Measurements from ENCODE around the gene CPVL. TPM values are rescaled to one million over a fixed set of nuclear protein-coding genes. Genes with fewer than 3 reads are reported as not detected.

CPVL gene
- total RNA-seq, 1 experiment from 2014 or later = 10.3 TPM

GRCh38 chr7:28964056-28964455 is 182.3 kb downstream of the CPVL start:
- Histone ChIP-seq H3K9me3 (ENCODE audit: control insufficient read depth in 1 of 2, insufficient read depth in 1 of 2, low read depth in 1 of 2, low read length in 2 of 2) (no peaks in the 10 kb centered on the region), H2AFZ (ENCODE audit: low read depth, low read length, poor library complexity, severe bottlenecking) (no peak overlapping the region), H3K9ac (ENCODE audit: low read length) (no peak overlapping the region), H3K4me3 (replicated peaks in 1 of 2; ENCODE audit: low read depth in 1 of 2, low read length in 2 of 2) (no peak overlapping the region), H3K79me2 (ENCODE audit: insufficient read depth, low read length) (no peaks in the 10 kb centered on the region), H4K20me1 (ENCODE audit: insufficient read depth) (no peaks in the 10 kb centered on the region), H3K4me2 (ENCODE audit: low read length) (no peak overlapping the region), H3K36me3 (ENCODE audit: control insufficient read depth in 1 of 2, insufficient read depth in 2 of 2, low read length in 2 of 2) (no peaks in the 10 kb centered on the region), H3K4me1 (ENCODE audit: control insufficient read depth in 1 of 2, insufficient read depth in 2 of 2, low read length in 2 of 2) (no peaks in the 10 kb centered on the region), H3K9me2 (ENCODE audit: insufficient read depth) (no peaks in the 10 kb centered on the region), H3K27ac (ENCODE audit: low read depth, low read length) (no peak overlapping the region), H3K27me3 (ENCODE audit: insufficient read depth, low read length) (no peaks in the 10 kb centered on the region; the same call in 1 of the 2 replicates)
- ATAC-seq (no peak), DNase-seq (ENCODE audit: low read depth, low spot score) (no peak)
- intact Hi-C loops (cut with micrococcal nuclease) = no loop called here
- ChIA-PET CTCF (no interaction called here), RAD21 (ENCODE audit: low non-redundant PET in 1 of 2, low total read pairs in 2 of 2, uncharacterized antibody in 2 of 2, unreplicated experiment in 2 of 2) (no interaction called here), POLR2A (no interaction called here)
- no peak for TF ChIP-seq ELF1 (IDR thresholded peaks at IDR 0.05; ENCODE audit: borderline replicate concordance, low read depth)
- TF ChIP-seq SP1 (IDR thresholded peaks at IDR 0.05; ENCODE audit: low read depth) = no peak
- no peak for TF ChIP-seq CTCF (IDR thresholded peaks at IDR 0.05 in 2 of 3, conservative IDR thresholded peaks at IDR 0.05 in 1 of 3; ENCODE audit: borderline replicate concordance in 1 of 3, insufficient read depth in 1 of 3, low read depth in 2 of 3, low read length in 2 of 3)
- TF ChIP-seq FOSL1 (IDR thresholded peaks at IDR 0.05; ENCODE audit: low read depth) = no peak
- TF ChIP-seq RAD21 (IDR thresholded peaks at IDR 0.05; ENCODE audit: low read depth) = no peak
- TF ChIP-seq REST (IDR thresholded peaks at IDR 0.05; ENCODE audit: low read depth) = no peak
- no peak for TF ChIP-seq EGR1 (IDR thresholded peaks at IDR 0.05; ENCODE audit: low read depth)
- no peak for TF ChIP-seq ZNF274 (IDR thresholded peaks at IDR 0.05; ENCODE audit: low read depth, low read length)
- no peak for TF ChIP-seq SRF (IDR thresholded peaks at IDR 0.05; ENCODE audit: low read depth)
- no peak for TF ChIP-seq TCF7L2 (IDR thresholded peaks at IDR 0.05; ENCODE audit: borderline replicate concordance, extremely low read depth, insufficient read depth, insufficient read length)
- TF ChIP-seq YY1 (IDR thresholded peaks at IDR 0.05; ENCODE audit: extremely low read depth, insufficient replicate concordance, low read depth, low read length) = no peak
- no peak for TF ChIP-seq MAX (IDR thresholded peaks at IDR 0.05)
- TF ChIP-seq EZH2phosphoT487 (IDR thresholded peaks at IDR 0.05; ENCODE audit: borderline replicate concordance) = no peak
- TF ChIP-seq SIN3A (IDR thresholded peaks at IDR 0.05; ENCODE audit: low read depth) = no peak
- TF ChIP-seq POLR2AphosphoS5 (IDR thresholded peaks at IDR 0.05; ENCODE audit: low read depth, low read length) = no peak
- TF ChIP-seq ZBTB33 (IDR thresholded peaks at IDR 0.05; ENCODE audit: extremely low read depth, insufficient replicate concordance, low read length) = no peak
- no peak for TF ChIP-seq CBX3 (IDR thresholded peaks at IDR 0.05; ENCODE audit: low read depth)
- no TSS peak for BruUV-seq (replicated peaks)
